NCI-H446 treated with DMSO at 0.1 percent for 48 hours (cell line): ENCODE data around the gene RBM20.
A peak's percentile ranks its signal among the peaks of the same experiment; 100 is the strongest.

Experiments
- DNase-seq: peaks from one replicate; lab custom pipeline; 2025; lab: John Stamatoyannopoulos, UW

The RBM20 gene

DNA sequence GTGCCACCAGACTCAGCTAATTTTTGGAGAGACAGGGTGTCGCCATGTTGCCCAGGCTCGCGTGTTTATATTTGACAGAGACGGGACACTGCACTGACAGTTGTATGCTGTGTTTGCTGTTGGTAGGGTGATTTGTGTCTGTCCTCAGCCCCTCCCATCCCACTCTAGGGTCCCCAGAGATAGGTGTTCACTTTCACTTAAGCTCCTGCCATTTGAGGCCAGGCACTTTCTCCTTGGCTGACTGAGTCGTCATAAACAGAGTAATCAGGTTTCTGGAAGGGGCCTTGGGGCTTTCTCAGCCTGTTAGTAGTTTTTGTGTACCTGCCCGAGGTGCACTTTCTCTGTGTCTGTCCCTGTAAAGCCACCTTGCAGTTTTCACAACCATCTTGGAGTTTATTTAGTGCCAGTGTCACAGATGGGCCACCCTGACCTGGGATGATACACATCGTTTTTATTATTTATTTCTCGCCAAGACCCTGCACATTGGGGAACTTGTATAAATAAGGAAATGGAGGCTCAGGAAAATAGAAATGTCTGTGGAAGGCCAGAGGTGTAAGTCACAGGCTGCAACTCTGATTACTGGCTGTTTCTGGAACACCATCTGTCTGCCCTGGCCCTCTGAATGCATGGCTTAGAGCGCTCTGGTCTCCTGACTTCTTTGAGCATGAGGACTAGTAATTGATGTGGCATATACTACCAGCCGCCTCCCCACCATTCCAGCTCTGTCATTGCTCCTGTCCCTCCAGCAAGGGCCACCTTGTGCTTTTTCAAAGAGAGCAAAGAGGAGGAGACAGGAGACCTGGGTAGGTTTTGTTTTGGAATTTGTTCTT, 145.7 kb downstream of the RBM20 start:
- DNase-seq = no peak

- no peak for DNase-seq
Measured at GRCh38 chr10:110790913-110791506, 146.9 kb downstream of the RBM20 start.

DNA sequence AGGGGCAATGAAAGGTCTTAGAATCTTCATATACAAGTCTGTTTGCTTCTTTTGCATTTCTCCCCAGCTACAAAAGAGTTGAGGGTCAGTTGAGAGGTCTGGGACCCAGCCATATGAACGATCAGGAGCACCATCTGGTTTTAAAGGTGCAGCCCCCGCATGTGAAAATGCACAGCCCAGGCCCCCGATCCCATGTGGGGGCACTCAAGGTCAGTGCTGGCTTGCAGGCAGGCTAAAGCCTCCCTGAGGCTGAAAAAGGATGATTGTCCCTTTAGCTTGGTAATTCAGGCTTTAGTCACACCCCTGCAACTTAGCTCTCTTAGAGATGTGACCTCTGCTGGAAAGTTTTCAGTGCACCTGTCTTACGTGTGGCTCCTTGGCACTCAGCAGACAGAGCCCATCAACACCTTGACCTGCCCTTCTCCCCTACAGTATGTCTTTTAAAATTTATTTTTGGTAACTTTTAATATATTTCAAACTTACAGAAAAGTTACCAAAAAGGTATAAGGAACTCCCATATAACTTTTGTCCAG, 147.5 kb downstream of the RBM20 start:
- DNase-seq = no peak

DNA sequence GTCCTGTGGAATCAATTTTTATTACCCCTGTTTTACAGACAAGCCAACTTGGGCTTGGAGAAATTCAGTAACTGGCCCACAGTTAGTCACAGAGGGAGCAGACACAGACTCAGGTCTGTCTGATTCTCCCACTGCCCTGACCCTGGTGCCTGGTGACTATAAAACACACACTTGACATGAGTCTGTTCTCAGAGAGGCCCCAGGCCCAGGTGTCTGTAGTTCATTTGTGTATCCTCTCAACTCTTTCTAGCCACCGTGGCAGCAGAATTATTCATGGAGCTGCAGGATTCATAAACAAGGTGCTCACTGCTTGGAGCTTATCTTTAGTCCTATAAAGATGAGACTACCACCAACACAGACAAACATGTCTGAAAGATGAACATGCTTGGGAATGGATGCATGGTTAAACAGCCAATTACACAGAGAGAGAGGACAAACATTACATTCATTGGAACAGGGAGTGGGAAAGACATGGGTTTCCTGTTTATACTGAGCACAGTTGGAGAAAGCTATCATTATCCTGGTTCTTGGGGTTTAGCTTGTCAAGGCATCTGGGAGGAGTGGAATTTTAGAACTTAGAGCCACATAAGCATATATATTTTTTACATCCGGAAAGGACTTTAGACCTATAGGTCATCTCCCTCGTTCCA, 148.5 kb downstream of the RBM20 start:
- DNase-seq = no peak

DNA sequence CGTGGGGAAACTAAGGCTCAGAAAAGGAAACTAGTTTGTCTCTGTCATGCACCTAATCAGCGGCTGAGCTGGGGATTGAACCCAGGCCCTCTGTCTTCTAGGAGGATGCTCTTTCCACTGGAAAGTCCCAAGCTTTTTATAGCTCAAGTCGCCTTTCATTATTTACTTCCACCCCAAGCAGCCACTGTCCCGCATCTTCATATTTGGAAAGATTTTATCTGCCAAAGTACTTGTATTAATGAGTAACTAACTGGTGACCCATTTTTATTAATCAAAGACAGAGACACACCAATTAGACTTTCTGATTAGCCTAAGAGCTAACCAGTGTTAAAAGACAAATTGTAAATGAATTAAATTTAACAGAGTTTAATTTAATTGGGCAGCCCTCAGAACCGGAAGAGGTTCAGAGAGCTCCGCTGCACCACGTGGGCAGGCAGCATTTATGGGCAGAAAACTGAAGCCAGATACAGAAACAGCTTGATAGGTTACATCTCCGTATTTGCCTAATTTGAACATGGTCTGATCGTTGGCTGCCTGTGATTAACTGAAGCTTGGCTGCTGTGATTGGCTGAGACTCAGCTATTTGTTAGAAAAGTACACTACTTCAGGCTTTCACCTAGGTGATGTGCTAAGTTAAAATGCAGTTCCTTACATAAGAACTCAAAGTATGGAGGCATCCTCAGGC, 149.1 kb downstream of the RBM20 start:
- no peak for DNase-seq

GRCh38 chr10:110793886-110794285, 149.8 kb downstream of the RBM20 start:
- no peak for DNase-seq

DNA sequence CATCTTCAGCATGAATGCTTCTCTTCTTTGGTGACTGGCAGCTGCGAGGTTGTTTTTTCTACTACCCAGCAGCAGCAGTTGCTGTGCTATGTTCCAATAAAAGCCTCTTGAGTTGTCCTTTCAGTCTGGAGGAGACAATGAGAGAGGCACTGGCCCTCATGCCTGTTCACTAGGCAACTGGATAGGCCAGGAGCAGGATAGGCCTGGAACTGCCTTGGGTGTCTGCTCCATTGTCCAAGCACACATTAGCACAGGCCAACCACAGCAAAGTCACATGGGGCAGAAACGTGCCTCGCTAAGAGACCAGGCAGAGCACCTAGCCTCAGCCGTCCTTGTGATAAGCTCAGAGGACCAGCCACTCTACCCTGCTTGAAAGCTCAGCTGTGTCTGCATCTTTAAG, 150.7 kb downstream of the RBM20 start:
- DNase-seq = no peak

DNA sequence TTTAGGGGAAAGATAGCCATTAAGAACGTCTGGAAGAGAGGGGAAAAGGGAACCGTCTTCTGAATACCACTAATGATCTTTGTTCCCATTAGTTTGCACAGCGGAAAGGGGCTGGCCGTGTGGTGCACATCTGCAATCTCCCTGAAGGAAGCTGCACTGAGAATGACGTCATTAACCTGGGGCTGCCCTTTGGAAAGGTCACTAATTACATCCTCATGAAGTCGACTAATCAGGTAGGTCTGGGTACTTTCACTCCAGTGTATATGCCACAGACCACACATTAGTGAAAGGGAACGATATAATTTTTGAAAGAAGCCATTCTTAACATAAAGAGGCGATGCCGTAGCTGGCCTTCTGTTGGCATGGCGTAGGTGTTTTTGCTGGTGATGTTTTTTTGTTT, 153.3 kb downstream of the RBM20 start:
- DNase-seq = no peak

- no peak for DNase-seq
Measured at GRCh38 chr10:110798340-110798739, 154.2 kb downstream of the RBM20 start.

DNA sequence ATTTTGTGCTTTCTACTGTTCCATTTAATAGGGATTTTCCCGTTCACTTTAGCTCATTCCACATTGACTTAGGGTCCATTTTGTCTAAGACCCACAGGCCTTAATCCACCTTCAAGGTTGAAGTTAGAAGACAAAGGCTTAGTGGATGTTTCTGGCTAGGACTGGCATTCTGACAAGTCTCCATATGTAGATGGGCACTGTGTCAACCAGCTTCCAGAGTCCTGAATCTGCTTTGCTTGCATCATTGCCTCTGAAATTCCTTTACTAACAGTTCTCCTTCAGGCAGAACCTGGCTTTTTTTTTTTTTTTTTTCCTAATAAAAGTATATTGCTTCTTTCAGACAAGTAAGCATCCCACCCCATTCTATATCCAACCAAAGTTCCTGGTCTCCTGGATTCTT, 158.0 kb downstream of the RBM20 start:
- peak; percentile 36 for DNase-seq

- peak; percentile 74 for DNase-seq
Measured at GRCh38 chr10:110802551-110803238, 158.6 kb downstream of the RBM20 start.

DNA sequence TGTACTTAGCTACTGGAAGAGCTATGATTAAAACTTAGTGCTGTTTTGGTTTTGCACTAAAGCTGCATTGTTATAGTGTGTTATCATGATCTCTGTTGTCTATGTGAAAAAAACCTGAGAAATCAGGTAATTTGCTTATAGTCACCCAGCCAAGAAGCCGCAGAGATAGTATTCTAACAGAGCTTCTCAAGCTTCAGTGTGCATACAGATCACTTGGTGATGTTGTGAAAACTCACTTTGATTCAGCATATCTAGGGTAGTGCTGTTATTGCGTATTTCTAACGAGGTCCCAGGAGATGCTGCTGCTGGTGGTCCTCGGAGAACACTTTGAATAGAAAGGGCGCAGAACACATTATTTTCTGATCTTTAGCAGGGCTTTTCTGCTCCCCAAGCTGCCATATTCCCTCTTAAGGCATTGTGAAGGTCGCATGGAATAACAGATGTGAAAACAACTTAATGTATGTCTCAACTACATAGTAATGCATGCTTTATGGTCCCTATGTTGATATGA, 159.2 kb downstream of the RBM20 start:
- no peak for DNase-seq

DNA sequence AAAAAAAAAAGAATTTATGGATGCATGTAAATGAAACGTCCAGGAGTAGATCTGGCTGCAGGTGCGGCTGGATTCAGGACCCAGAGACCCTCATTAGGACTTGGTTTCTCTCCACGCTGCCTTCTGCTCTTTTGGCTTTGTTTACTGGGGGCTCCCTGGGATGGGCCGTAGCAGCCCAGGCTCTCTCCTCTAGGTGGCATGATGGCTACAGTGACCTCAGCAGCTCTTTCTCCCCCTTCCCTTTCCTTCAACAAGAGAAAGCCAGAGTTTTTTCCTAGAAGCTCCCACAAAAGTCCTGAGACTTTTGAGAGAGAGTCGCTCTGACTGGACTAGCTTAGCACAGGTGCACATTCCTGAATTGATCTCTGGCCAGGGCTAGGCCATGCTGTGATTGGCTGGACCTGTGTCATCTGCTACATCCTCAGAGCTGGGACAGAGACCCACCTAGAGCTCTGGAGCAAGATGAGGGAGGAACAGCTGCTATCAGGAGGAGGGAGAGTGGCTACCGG, 159.7 kb downstream of the RBM20 start:
- no peak for DNase-seq

DNA sequence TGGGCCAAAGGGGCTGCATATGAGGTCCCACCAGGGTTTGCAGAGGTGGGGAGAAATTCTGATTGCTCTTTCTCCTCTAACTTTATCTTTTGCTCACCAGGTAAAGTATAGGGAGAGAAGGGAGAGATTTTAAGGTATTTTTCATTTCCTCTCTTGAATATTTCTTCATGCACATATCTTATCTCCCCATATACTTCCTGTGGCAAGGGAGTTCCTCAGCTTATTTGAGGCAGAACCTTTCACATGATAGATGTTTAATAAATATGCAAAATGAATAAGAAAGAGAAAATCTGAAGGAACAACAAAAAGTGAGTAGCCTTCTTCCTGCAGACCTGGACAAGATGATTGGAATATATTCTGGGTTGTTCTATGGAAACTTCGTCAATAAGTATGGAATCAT, 160.2 kb downstream of the RBM20 start:
- no peak for DNase-seq

DNA sequence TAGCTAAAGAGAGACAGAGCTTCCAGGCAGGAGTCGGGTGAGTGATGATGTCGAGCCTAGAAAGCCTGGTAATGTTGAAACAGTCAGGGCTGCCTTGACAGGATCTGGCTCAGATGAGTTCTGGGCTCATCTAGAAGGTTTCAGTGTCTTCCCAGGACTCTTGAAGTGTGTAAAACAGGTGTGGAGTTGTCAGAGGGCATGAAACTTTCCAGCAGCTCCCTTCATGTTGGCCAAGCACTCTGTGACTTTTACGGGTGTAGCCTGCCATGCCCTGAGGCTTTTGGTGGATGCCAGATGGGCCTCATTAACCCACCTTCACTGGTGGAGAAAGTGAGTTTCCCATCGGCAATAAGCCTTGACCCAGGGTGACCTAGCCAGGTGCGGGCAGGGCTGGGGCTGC, 161.2 kb downstream of the RBM20 start:
- DNase-seq = no peak

DNA sequence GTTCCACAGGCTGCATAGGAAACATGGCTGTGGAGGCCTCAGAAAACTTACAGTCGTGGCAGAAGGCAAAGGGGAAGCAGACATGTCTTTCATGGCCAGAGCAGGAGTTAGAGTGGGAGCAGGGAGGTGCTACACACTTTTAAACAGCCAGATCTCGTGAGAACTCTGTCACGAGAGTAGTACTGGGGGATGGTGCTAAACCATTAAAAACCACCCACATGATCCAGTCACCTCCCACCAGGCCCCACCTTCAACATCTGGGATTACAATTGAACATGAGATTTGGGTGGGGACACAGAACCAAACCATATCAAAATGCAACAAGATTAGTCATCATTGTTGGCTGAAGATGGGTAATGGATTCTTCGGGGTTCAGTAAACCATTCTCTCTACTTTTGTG, 162.2 kb downstream of the RBM20 start:
- no peak for DNase-seq

DNA sequence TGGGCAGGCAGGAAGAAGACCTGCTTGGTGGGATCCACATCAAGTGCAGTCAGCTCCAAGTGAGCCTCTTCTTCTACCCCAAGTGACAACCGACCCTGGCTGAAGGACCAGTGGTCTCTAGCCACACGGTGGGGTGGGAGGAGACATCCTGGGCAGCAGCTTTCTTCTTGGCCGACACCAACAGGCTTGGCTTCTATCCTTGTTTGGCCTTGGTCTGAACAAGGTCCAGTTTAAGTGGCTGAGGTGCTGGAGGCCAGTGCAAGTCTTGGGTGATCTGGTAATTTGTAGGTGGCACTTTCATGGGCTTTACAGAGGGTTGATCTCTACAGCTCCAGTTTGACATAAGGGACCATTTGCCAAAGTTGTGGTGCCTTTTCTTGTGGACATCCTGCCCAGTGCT, 164.0 kb downstream of the RBM20 start:
- no peak for DNase-seq

DNA sequence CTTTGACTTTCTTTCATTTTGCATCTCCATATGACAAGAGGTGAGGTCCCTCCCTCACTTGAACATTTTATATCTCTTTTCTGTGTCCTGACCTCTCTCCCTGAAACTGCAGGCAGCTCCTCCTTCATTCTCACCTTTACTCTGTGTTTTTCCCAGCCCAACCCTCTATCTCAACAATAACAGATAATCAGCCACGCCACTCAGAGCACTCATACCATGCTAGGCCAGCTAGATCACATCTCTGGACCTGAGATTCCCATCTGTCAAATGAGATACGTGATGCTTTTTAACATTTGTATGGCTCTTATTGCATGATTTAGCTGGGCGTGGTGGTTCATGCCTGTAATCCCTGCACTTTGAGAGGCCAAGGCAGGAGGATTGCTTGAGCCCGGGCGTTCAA, 164.5 kb downstream of the RBM20 start:
- no peak for DNase-seq

- DNase-seq = no peak
Measured at GRCh38 chr10:110810625-110811024, 166.5 kb downstream of the RBM20 start.

DNA sequence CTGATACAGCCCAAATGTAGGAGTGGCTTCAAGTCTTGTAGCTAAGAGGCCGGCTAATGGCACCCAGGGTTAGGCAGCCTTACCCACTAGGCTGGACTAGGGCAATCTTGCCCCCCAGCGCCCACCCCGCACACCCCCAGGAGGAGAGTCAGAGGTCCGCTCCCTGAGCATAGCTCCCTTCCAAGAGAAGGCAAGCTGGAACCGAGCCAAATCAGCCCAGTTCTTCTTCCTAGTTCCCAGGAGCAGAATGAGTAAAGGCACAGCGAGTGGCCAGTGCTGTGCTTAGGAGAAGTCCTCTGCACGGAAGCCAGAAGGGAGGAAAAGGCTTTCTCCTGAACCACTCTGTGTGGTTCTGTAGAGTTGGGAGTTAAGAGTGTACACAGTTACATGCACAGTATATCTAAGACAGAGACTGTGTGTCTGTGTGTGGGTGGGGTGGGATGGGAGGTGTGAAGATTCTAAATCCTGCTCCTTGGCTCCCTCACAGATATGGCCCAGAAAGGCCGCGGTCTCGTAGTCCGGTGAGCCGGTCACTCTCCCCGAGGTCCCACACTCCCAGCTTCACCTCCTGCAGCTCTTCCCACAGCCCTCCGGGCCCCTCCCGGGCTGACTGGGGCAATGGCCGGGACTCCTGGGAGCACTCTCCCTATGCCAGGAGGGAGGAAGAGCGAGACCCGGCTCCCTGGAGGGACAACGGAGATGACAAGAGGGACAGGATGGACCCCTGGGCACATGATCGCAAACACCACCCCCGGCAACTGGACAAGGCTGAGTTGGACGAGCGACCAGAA, 167.8 kb downstream of the RBM20 start:
- DNase-seq = no peak

DNA sequence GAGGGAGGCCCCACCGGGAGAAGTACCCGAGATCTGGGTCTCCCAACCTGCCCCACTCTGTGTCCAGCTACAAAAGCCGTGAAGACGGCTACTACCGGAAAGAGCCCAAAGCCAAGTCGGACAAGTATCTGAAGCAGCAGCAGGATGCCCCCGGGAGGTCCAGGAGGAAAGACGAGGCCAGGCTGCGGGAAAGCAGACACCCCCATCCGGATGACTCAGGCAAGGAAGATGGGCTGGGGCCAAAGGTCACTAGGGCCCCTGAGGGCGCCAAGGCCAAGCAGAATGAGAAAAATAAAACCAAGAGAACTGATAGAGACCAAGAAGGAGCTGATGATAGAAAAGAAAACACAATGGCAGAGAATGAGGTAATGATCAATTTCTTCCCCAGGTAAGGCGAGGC, 168.4 kb downstream of the RBM20 start:
- DNase-seq = no peak
